ENCODE measurements around the gene TSSK3. TPM values are rescaled to one million over a fixed set of nuclear protein-coding genes. Genes with fewer than 3 reads are reported as not detected.

The TSSK3 gene
- total and polyA plus RNA-seq, 9 of the 15 experiments (the other 6 are each of a cell fraction or from before 2014, with no cell fraction given): 0.27 to 2.8 (median 1.9) TPM

DNA sequence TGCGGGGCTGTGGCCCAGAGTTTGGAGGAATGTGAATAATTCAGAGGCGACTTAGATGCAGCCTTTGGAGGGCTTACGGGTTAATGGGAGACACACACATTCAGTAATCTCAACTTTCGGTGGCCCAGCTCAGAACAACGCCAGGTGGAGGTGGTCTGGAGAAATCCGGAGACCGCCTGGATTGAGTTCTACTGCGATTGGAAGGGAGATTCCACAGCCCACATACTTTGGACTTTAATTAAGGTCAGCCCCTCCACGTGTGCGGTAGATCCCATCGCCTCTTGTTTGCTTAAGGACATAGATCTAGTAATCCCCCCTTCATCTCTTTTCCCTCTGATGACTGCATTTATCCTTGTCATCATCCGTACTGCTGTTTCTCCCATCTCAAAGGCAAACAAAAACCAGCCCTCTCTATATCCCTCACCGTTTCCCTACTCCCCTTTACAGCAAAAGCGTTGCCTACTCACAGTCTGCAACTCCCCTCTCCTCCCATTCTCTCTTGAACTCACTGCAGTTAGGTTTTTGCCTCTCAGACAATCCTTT, 32.6 kb downstream of the TSSK3 start:
- WGBS (ENCODE audit: insufficient coverage, low coverage, missing lambda C conversion rate): under 1% methylated on average over 14 of the region's 14 CpGs
- TSS peak; percentile 95 for BruUV-seq (replicated peaks)
- Histone ChIP-seq H3K36me3 (ENCODE audit: control insufficient read depth, insufficient read depth, low read length) (peaks cover 28% of the 10 kb centered on the region), H3K9me3 (replicated peaks; ENCODE audit: control insufficient read depth, insufficient read depth, low read depth, low read length) (no peaks in the 10 kb centered on the region; the same call in 1 of the 2 replicates), H3K27ac (ENCODE audit: extremely low read depth, low read depth, low read length) (peak overlapping the region; percentile 84), H3K4me3 (peak overlapping the region; percentile 68), H3K79me2 (ENCODE audit: control insufficient read depth, insufficient read depth, low read length) (peaks cover 50% of the 10 kb centered on the region), H4K20me1 (replicated peaks; ENCODE audit: control insufficient read depth, insufficient read depth, low read length) (peaks cover 8% of the 10 kb centered on the region; the same call in 1 of the 2 replicates), H3K4me1 (replicated peaks in 1 of 2; ENCODE audit: control insufficient read depth in 2 of 2, insufficient read depth in 2 of 2, low read length in 2 of 2) (peaks cover 41 to 45% of the 10 kb centered on the region in 2 experiments), H3K27me3 (ENCODE audit: control insufficient read depth in 2 of 2, insufficient read depth in 2 of 2, low read length in 2 of 2) (no peaks in the 10 kb centered on the region), H3K9ac (ENCODE audit: insufficient read depth in 1 of 2, low read depth in 2 of 2, low read length in 2 of 2) (peak overlapping the region; percentile 84 to 94; a peak in 3 of 4 replicates), H3K4me2 (ENCODE audit: insufficient read depth, low read length) (peak overlapping the region; percentile 93), H3K9me1 (ENCODE audit: control insufficient read depth, insufficient read depth, low read length) (peaks cover 6% of the 10 kb centered on the region), H2AFZ (ENCODE audit: low read depth, low read length) (peak overlapping the region; percentile 91)
- FAIRE-seq (no peak), DNase-seq (ENCODE audit: extremely low read depth in 1 of 4, low spot score in 3 of 4) (no peak), ATAC-seq (peak; percentile 0; the same call in 1 of the 3 replicates)
- CTCF ChIA-PET (ENCODE audit: low intra/inter-chr PET ratio): no interaction called here
- intact Hi-C loops (cut with micrococcal nuclease): loop anchor here (5.0 kb wide), 2 partner anchors 58 to 422 kb away; partner anchors contain the start of genes MARCKSL1, S100PBP and YARS1
- POLR2A ChIA-PET: interaction anchor here (0.6 to 7.0 kb wide), 18 partner anchors 7 to 603 kb away, joined by 3 to 47 read pairs (median 4); partner anchors contain the start of genes FAM229A, HDAC1, MARCKSL1 and TSSK3
- in situ Hi-C loops (cut with MboI): no loop called here
- TF ChIP-seq MAX (CRISPR knock-in tag; IDR thresholded peaks at IDR 0.05): peak; percentile 9; the same call in 1 of the 2 replicates
- no peak for TF ChIP-seq TAF9B (IDR thresholded peaks at IDR 0.05; ENCODE audit: partially characterized antibody)
- 0 out of 2 replicates have a peak, but pooled peaks have one; percentile 4 for TF ChIP-seq MTA3 (IDR thresholded peaks at IDR 0.05; ENCODE audit: borderline replicate concordance)
- no peak for TF ChIP-seq IRF2 (CRISPR knock-in tag; IDR thresholded peaks at IDR 0.05)
- TF ChIP-seq ZNF121 (CRISPR knock-in tag; conservative IDR thresholded peaks at IDR 0.05): 0 out of 2 replicates have a peak, but pooled peaks have one; percentile 27
- TF ChIP-seq KHSRP (IDR thresholded peaks at IDR 0.05): no peak
- TF ChIP-seq GATAD2A (IDR thresholded peaks at IDR 0.05): no peak
- no peak for TF ChIP-seq ZNF3 (CRISPR knock-in tag; IDR thresholded peaks at IDR 0.05)
- no peak for TF ChIP-seq RAD51 (IDR thresholded peaks at IDR 0.05; ENCODE audit: borderline replicate concordance, low read depth)
- no peak for TF ChIP-seq ILK (tag; IDR thresholded peaks at IDR 0.05; ENCODE audit: borderline replicate concordance, low read depth)
- TF ChIP-seq E4F1 (CRISPR knock-in tag; IDR thresholded peaks at IDR 0.05; ENCODE audit: borderline replicate concordance): no peak
- TF ChIP-seq SIN3A (IDR thresholded peaks at IDR 0.05; ENCODE audit: borderline replicate concordance in 2 of 2, control insufficient read depth in 1 of 2, low read depth in 2 of 2, low read length in 2 of 2): no peak; a peak in 1 of 4 replicates
- no peak for TF ChIP-seq GABPB1 (CRISPR knock-in tag; IDR thresholded peaks at IDR 0.05)
- TF ChIP-seq ZNF282 (CRISPR knock-in tag; IDR thresholded peaks at IDR 0.05): no peak
- no peak for TF ChIP-seq HOMEZ (CRISPR knock-in tag; IDR thresholded peaks at IDR 0.05)
- TF ChIP-seq ZBTB17 (CRISPR knock-in tag; IDR thresholded peaks at IDR 0.05): no peak
- no peak for TF ChIP-seq ZNF717 (CRISPR knock-in tag; IDR thresholded peaks at IDR 0.05)
